A549 (cell line): Measurements from ENCODE around the gene MALRD1. TPM values are rescaled to one million over a fixed set of nuclear protein-coding genes. Genes with fewer than 3 reads are reported as not detected.

Experiments used
- ATAC-seq, 2 experiments: fragments of 200-7000 bp in 1 of 2; fragments of >200 bp in 1 of 2; cut with Nextera tagmentation in 1 of 2; cut with Tn5 transposase in 1 of 2; 3 replicates each; pipeline versions ENCODE4 v1.8.0 to v1.9.1; 2018 to 2020; ENCODE audit warnings: mild to moderate bottlenecking in 1 of 2, moderate library complexity in 1 of 2
- CTCF ChIA-PET: fragments of 300-600 bp; sonication (Branson Sonifier 250); formaldehyde crosslinking; extraction: SDS; loops from one replicate; lab custom pipeline; 2021; ENCODE audit warnings: antibody characterized with exemption, inconsistent platforms; lab: Yijun Ruan, JAX
- POLR2A ChIA-PET: fragments of 350-600 bp; formaldehyde crosslinking; extraction: SDS; loops from one replicate; lab custom pipeline; 2021; ENCODE audit warnings: antibody characterized with exemption, inconsistent platforms; lab: Yijun Ruan, JAX
- DNase-seq, 2 experiments: peaks; one replicate each; pipeline versions ENCODE4 v3.0.0 to v3.0.0-alpha.2; 2011 to 2016; ENCODE audit warnings: low read depth in 1 of 2, low spot score in 1 of 2
- FAIRE-seq: peaks from 2 replicates; lab custom pipeline; 2011; peaks lifted over from hg19 to GRCh38; lab: Jason Lieb, UNC
- H3K27ac ChIP-seq, 2 experiments: fragments of >200 bp; sonication (Bioruptor Twin); formaldehyde crosslinking; 3 replicates each; pipeline ENCODE4 v1.5.1; 2016 to 2017
- H3K4me1 ChIP-seq: fragments of >200 bp; sonication (Bioruptor Twin); formaldehyde crosslinking; 3 replicates; pipeline ENCODE4 v1.6.1; 2016
- H3K4me2 ChIP-seq: fragments of >200 bp; sonication (Bioruptor Twin); formaldehyde crosslinking; 3 replicates; pipeline ENCODE4 v1.6.1; 2016
- H3K4me3 ChIP-seq: fragments of >200 bp; sonication (Bioruptor Twin); formaldehyde crosslinking; 3 replicates; pipeline ENCODE4 v1.5.1; 2016
- H3K9me3 ChIP-seq: fragments of >200 bp; sonication (Bioruptor Twin); formaldehyde crosslinking; 3 replicates; pipeline ENCODE4 v1.6.1; 2016
- BHLHE40 ChIP-seq: IDR thresholded peaks from 2 replicates; pipeline ENCODE4 v1.6.1; 2012; ENCODE audit warnings: low read depth, low read length, inconsistent platforms
- CBX2 ChIP-seq: fragments of 200-600 bp; sonication (generic); IDR thresholded peaks from 2 replicates; pipeline ENCODE4 v1.6.1; 2016; ENCODE audit warnings: low read depth, mild to moderate bottlenecking, borderline replicate concordance
- CHD4 ChIP-seq: fragments of 200-600 bp; sonication (generic); IDR thresholded peaks from 2 replicates; pipeline ENCODE4 v1.6.1; 2016; ENCODE audit warnings: antibody characterized with exemption, mild to moderate bottlenecking, borderline replicate concordance
- E2F6 ChIP-seq: IDR thresholded peaks from 2 replicates; pipeline ENCODE4 v1.6.1; 2012; ENCODE audit warnings: low read depth, borderline replicate concordance
- EHF ChIP-seq: fragments of 250-450 bp; sonication (Bioruptor Pico); IDR thresholded peaks from 2 replicates; pipeline ENCODE4 v1.5.0; 2020; ENCODE audit warnings: mild to moderate bottlenecking
- EHMT2 ChIP-seq: fragments of 200-600 bp; sonication (generic); IDR thresholded peaks from 2 replicates; pipeline ENCODE4 v1.6.1; 2016; ENCODE audit warnings: antibody characterized with exemption, low read depth, mild to moderate bottlenecking, moderate library complexity
- EP300 ChIP-seq, 2 experiments: fragments of >200 bp; sonication (Bioruptor Twin); formaldehyde crosslinking; IDR thresholded peaks; 2 replicates in 1 of 2; 3 replicates in 1 of 2; pipeline ENCODE4 v1.6.1; 2016 to 2017
- FOSB ChIP-seq: fragments of 250-450 bp; sonication (Bioruptor Pico); IDR thresholded peaks from 2 replicates; pipeline ENCODE4 v1.5.0; 2020; ENCODE audit warnings: mild to moderate bottlenecking, moderate library complexity
- FOSL2 ChIP-seq, 2 experiments: fragments of 450-650 bp in 1 of 2; fragments of >200 bp in 1 of 2; sonication (Bioruptor Twin) in 1 of 2; formaldehyde crosslinking; IDR thresholded peaks; 2 replicates each; pipeline versions ENCODE4 v1.5.0 to v1.6.1; 2016 to 2020; ENCODE audit warnings: mild to moderate bottlenecking in 1 of 2, moderate library complexity in 1 of 2
- GATA3 ChIP-seq: IDR thresholded peaks from 2 replicates; pipeline ENCODE4 v1.6.1; 2012; ENCODE audit warnings: borderline replicate concordance
- HES2 ChIP-seq: fragments of >200 bp; sonication (Bioruptor Twin); formaldehyde crosslinking; IDR thresholded peaks from 2 replicates; pipeline ENCODE4 v1.6.1; 2016
- HEYL ChIP-seq: fragments of 250-450 bp; sonication (Bioruptor Pico); IDR thresholded peaks from 2 replicates; pipeline ENCODE4 v1.8.0; 2021; ENCODE audit warnings: mild to moderate bottlenecking, moderate library complexity
- HOXB13 ChIP-seq: fragments of 250-450 bp; sonication (Bioruptor Pico); IDR thresholded peaks from 2 replicates; pipeline ENCODE4 v1.5.0; 2020; ENCODE audit warnings: low read depth, mild to moderate bottlenecking, moderate library complexity
- JUNB ChIP-seq: fragments of >200 bp; sonication (Bioruptor Twin); formaldehyde crosslinking; IDR thresholded peaks from 2 replicates; pipeline ENCODE4 v1.6.1; 2016
- KDM5A ChIP-seq: fragments of 200-600 bp; sonication (generic); IDR thresholded peaks from 2 replicates; pipeline ENCODE4 v1.6.1; 2016; ENCODE audit warnings: antibody characterized with exemption, mild to moderate bottlenecking
- MAFK ChIP-seq: fragments of 450-650 bp; IDR thresholded peaks from 2 replicates; pipeline ENCODE4 v1.6.1; 2014; ENCODE audit not compliant: partially characterized antibody
- MAZ ChIP-seq: fragments of 150-350 bp; IDR thresholded peaks from 2 replicates; pipeline ENCODE4 v1.6.1; 2014; ENCODE audit warnings: antibody characterized with exemption, low read depth, low read length, borderline replicate concordance
- NFE2L2 ChIP-seq: fragments of 150-350 bp; conservative IDR thresholded peaks from 2 replicates; pipeline ENCODE4 v1.6.1; 2014; ENCODE audit warnings: low read length
- PHF8 ChIP-seq: fragments of 200-600 bp; sonication (generic); IDR thresholded peaks from 2 replicates; pipeline ENCODE4 v1.6.1; 2016; ENCODE audit warnings: low read depth, mild to moderate bottlenecking, antibody characterized with exemption, moderate library complexity, borderline replicate concordance
- POLR2AphosphoS2 ChIP-seq: conservative IDR thresholded peaks from 2 replicates; pipeline ENCODE4 v1.6.1; 2012; ENCODE audit warnings: low read length, improper control_type of control experiment, inconsistent platforms
- RAD21 ChIP-seq, 2 experiments: fragments of >200 bp in 1 of 2; sonication (Bioruptor Twin) in 1 of 2; formaldehyde crosslinking in 1 of 2; IDR thresholded peaks in 1 of 2; conservative IDR thresholded peaks in 1 of 2; 2 replicates in 1 of 2; 3 replicates in 1 of 2; pipeline ENCODE4 v1.6.1; 2012 to 2018; ENCODE audit warnings: inconsistent platforms in 1 of 2
- RFX5 ChIP-seq: fragments of 450-650 bp; IDR thresholded peaks from 2 replicates; pipeline ENCODE4 v1.7.1; 2014; ENCODE audit warnings: antibody characterized with exemption, mild to moderate bottlenecking, moderate library complexity
- SMC3 ChIP-seq: fragments of >200 bp; sonication (Bioruptor Twin); formaldehyde crosslinking; IDR thresholded peaks from 3 replicates; pipeline ENCODE4 v1.6.1; 2018; ENCODE audit warnings: inconsistent platforms
- TFCP2L1 ChIP-seq: fragments of 250-450 bp; sonication (Bioruptor Pico); IDR thresholded peaks from 2 replicates; pipeline ENCODE4 v1.5.0; 2021; ENCODE audit warnings: mild to moderate bottlenecking
- USF2 ChIP-seq: fragments of 450-650 bp; IDR thresholded peaks from 2 replicates; pipeline ENCODE4 v1.6.1; 2014; ENCODE audit warnings: antibody characterized with exemption
- ZC3H11A ChIP-seq: fragments of 450-650 bp; IDR thresholded peaks from 2 replicates; pipeline ENCODE4 v1.6.1; 2014; ENCODE audit warnings: antibody characterized with exemption, mild to moderate bottlenecking
- ZSCAN20 ChIP-seq: fragments of 250-450 bp; sonication (Bioruptor Pico); IDR thresholded peaks from 2 replicates; pipeline ENCODE4 v1.8.0; 2022; ENCODE audit warnings: mild to moderate bottlenecking, moderate library complexity
- WGBS: methylation state at CpG from one replicate; pipeline ENCODE4 v1.1.6; 2017; ENCODE audit errors: missing lambda C conversion rate; 5-methylcytosine and 5-hydroxymethylcytosine counted together
- polyA plus RNA-seq, 4 experiments: library from polyadenylated mRNA; depleted of rRNA in 3 of 4; stranded (reverse); fragments of >200 nt; fragmentation: RNase III in 1 of 4; extraction: RNeasy Plus Mini Kit Qiagen cat#74134 plus additional on column Dnase treatment in 1 of 4; gene quantifications; 2 replicates in 3 of 4; 3 replicates in 1 of 4; pipeline ENCODE4 v1.2.3, GENCODE V29; 2011 to 2017
- TF ChIP-seq, protein P1 (sequence below): fragments of 150-350 bp; IDR thresholded peaks from 2 replicates; pipeline ENCODE4 v1.6.1; 2014; ENCODE audit warnings: low read depth, mild to moderate bottlenecking, low read length
- TF ChIP-seq, protein P2 (sequence below): fragments of 250-450 bp; sonication (Bioruptor Pico); IDR thresholded peaks from 2 replicates; pipeline ENCODE4 v1.5.0; 2020; ENCODE audit warnings: low read depth, mild to moderate bottlenecking, moderate library complexity

The MALRD1 gene
- polyA plus RNA-seq, 2 of the 4 experiments (the other 2 are of a cell fraction), result not detected

DNA sequence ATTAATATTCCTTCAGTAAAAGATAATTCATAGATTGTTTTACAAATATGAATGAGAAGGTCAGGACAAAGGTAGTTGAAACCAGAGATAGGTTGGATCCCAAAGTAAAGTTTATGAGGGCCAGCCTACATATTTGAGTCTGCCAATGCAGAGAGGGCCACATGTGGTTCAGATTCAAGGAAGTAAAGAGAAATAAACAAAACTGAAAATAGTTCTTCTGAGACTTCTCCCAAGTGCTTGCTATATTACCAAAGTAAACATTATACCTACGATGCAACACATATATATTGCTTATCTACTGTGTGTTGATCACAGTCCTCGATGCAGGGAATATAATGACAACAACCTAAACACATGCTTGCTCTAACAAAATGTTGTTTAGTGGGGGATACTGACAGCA lies 109.8 kb downstream of the MALRD1 start:
- ATAC-seq (no peak), FAIRE-seq (no peak), DNase-seq (no peak)
- CTCF ChIA-PET, result no interaction called here
- no peak overlapping the region for H3K4me2 ChIP-seq
- POLR2A ChIA-PET, result no interaction called here
- no peak overlapping the region for H3K4me3 ChIP-seq
- TF ChIP-seq HEYL (no peak), RFX5 (no peak), ZC3H11A (no peak), HOXB13 (CRISPR knock-in tag) (no peak), FOSL2 (IDR thresholded peaks at IDR 0.05) (no peak), FOSL2 (CRISPR knock-in tag; IDR thresholded peaks at IDR 0.05) (no peak), EP300 (IDR thresholded peaks at IDR 0.05) (no peak), POLR2AphosphoS2 (no peak), KDM5A (no peak), TFCP2L1 (no peak), SMC3 (no peak), E2F6 (no peak), MAFK (no peak), GATA3 (no peak), NFE2L2 (no peak), EHF (CRISPR knock-in tag) (no peak), CBX2 (no peak), RAD21 (conservative IDR thresholded peaks at IDR 0.05 in 1 of 2, IDR thresholded peaks at IDR 0.05 in 1 of 2) (no peak), USF2 (no peak)
- no peaks in the 10 kb centered on the region; the same call in 2 of the 3 replicates for H3K9me3 ChIP-seq
- H3K27ac ChIP-seq, result no peak overlapping the region
- no peaks in the 10 kb centered on the region for H3K4me1 ChIP-seq
- WGBS, result 2% methylated on average over 2 of the region's 2 CpGs

- CTCF ChIA-PET, result no interaction called here
- no peak for FAIRE-seq
- H3K9me3 ChIP-seq, result no peaks in the 10 kb centered on the region; the same call in 2 of the 3 replicates
- H3K4me3 ChIP-seq, result no peak overlapping the region
- H3K4me2 ChIP-seq, result no peak overlapping the region
- no peak for DNase-seq
- H3K4me1 ChIP-seq, result no peaks in the 10 kb centered on the region
- no peak overlapping the region for H3K27ac ChIP-seq
- WGBS, result 10% methylated on average over 3 of the region's 3 CpGs
- no peak for TF ChIP-seq GATA3
- ATAC-seq, result no peak
- POLR2A ChIA-PET, result no interaction called here
Observed at GRCh38 chr10:19158870-19159269, 110.3 kb downstream of the MALRD1 start.

GRCh38 chr10:19164461-19164860 lies 115.9 kb downstream of the MALRD1 start:
- no peak overlapping the region for H3K4me2 ChIP-seq
- TF ChIP-seq HEYL (no peak), FOSB (CRISPR knock-in tag) (no peak), CHD4 (no peak), EP300 (IDR thresholded peaks at IDR 0.05) (no peak), ZSCAN20 (no peak), E2F6 (no peak), JUNB (no peak), BHLHE40 (no peak), MAZ (no peak), PHF8 (no peak), FOSL2 (IDR thresholded peaks at IDR 0.05) (no peak), FOSL2 (CRISPR knock-in tag; IDR thresholded peaks at IDR 0.05) (no peak), EHMT2 (no peak), HES2 (no peak), USF2 (no peak)
- TF ChIP-seq, protein P1, sequence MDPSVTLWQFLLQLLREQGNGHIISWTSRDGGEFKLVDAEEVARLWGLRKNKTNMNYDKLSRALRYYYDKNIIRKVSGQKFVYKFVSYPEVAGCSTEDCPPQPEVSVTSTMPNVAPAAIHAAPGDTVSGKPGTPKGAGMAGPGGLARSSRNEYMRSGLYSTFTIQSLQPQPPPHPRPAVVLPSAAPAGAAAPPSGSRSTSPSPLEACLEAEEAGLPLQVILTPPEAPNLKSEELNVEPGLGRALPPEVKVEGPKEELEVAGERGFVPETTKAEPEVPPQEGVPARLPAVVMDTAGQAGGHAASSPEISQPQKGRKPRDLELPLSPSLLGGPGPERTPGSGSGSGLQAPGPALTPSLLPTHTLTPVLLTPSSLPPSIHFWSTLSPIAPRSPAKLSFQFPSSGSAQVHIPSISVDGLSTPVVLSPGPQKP, result no peak
- TF ChIP-seq, protein P2, sequence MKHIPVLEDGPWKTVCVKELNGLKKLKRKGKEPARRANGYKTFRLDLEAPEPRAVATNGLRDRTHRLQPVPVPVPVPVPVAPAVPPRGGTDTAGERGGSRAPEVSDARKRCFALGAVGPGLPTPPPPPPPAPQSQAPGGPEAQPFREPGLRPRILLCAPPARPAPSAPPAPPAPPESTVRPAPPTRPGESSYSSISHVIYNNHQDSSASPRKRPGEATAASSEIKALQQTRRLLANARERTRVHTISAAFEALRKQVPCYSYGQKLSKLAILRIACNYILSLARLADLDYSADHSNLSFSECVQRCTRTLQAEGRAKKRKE, result no peak
- ChIA-PET CTCF (no interaction called here), POLR2A (no interaction called here)
- 0% methylated on average over 1 of the region's 1 CpG for WGBS
- no peak overlapping the region for H3K27ac ChIP-seq
- H3K4me3 ChIP-seq, result no peak overlapping the region
- ATAC-seq, result no peak
- H3K9me3 ChIP-seq, result no peaks in the 10 kb centered on the region; the same call in 2 of the 3 replicates
- no peaks in the 10 kb centered on the region for H3K4me1 ChIP-seq
- FAIRE-seq, result no peak
- no peak for DNase-seq
